ENCODE data around the gene VWDE. TPM values are rescaled to one million over a fixed set of nuclear protein-coding genes. Genes with fewer than 3 reads are reported as not detected.
"Not testable (repeated sequence)": the region's sequence is repeated elsewhere in the genome, so short reads cannot be mapped to it uniquely, and the experiment has no call there.

VWDE gene
- polyA plus RNA-seq, 1 donor from 2014 or later: 0.27 TPM

DNA sequence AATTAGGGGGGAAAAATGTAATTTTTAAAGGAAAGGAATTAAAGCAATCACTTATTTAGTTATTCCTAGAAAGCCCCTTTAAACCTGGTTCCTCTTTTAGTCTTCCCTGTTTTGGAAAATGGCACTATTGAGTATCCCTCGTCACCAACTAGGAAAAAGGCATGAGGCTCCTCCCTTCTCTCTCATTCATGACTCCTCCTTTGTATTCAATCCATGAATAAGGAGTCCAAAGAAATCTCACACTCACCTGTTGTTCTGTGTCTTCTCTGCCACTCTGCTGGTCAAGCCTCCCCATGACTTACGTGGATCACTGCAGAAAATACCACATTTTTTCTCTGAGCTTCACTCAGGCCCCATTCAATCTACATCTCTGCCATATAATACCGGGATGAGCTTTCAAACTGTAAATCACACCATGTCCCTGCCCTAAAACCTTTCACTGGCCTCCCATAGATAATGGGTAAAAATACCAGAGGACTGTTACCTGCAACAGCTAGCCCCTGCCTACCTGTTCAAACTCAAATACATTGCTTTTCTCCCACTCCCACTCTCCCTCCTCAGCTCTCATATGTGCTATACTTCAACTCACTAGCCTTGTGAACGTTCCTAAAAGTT is 5.5 kb upstream of the VWDE start:
- Histone ChIP-seq H3K9me3 (ENCODE audit: low read length) (no peaks in the 10 kb centered on the region), H4K20me1 (ENCODE audit: insufficient read depth) (no peaks in the 10 kb centered on the region), H2AFZ (ENCODE audit: low read depth, low read length) (no peak overlapping the region), H3F3A (ENCODE audit: insufficient read depth, low read length, poor library complexity, severe bottlenecking) (no peaks in the 10 kb centered on the region), H3K9ac (ENCODE audit: low read length) (no peak overlapping the region), H3K9me2 (ENCODE audit: insufficient read depth, low read length) (no peaks in the 10 kb centered on the region), H3K36me3 (ENCODE audit: insufficient read depth, low read length) (no peaks in the 10 kb centered on the region), H3K27me3 (ENCODE audit: insufficient read depth, low read depth, low read length) (peaks cover 6% of the 10 kb centered on the region), H3K79me2 (replicated peaks; ENCODE audit: insufficient read depth, low read length) (no peaks in the 10 kb centered on the region), H3K4me2 (ENCODE audit: low read length) (no peak overlapping the region), H3K27ac (ENCODE audit: low read length) (no peak overlapping the region), H3K4me3 (ENCODE audit: low read length) (no peak overlapping the region)
- TF ChIP-seq RAD21 (conservative IDR thresholded peaks at IDR 0.05) (no peak), POLR2AphosphoS5 (IDR thresholded peaks at IDR 0.05) (no peak), MXI1 (conservative IDR thresholded peaks at IDR 0.05; ENCODE audit: poor library complexity, severe bottlenecking) (no peak), EZH2 (IDR thresholded peaks at IDR 0.05; ENCODE audit: borderline replicate concordance, insufficient read depth, low read length, poor library complexity, severe bottlenecking) (no peak), TAF1 (IDR thresholded peaks at IDR 0.05; ENCODE audit: low read depth) (no peak), SMC3 (conservative IDR thresholded peaks at IDR 0.05; ENCODE audit: poor library complexity) (no peak), EP300 (conservative IDR thresholded peaks at IDR 0.05; ENCODE audit: poor library complexity, severe bottlenecking) (no peak)
- TF ChIP-seq, protein P1, sequence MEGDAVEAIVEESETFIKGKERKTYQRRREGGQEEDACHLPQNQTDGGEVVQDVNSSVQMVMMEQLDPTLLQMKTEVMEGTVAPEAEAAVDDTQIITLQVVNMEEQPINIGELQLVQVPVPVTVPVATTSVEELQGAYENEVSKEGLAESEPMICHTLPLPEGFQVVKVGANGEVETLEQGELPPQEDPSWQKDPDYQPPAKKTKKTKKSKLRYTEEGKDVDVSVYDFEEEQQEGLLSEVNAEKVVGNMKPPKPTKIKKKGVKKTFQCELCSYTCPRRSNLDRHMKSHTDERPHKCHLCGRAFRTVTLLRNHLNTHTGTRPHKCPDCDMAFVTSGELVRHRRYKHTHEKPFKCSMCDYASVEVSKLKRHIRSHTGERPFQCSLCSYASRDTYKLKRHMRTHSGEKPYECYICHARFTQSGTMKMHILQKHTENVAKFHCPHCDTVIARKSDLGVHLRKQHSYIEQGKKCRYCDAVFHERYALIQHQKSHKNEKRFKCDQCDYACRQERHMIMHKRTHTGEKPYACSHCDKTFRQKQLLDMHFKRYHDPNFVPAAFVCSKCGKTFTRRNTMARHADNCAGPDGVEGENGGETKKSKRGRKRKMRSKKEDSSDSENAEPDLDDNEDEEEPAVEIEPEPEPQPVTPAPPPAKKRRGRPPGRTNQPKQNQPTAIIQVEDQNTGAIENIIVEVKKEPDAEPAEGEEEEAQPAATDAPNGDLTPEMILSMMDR (IDR thresholded peaks at IDR 0.05; ENCODE audit: poor library complexity, severe bottlenecking): no peak
- TF ChIP-seq, protein P2, sequence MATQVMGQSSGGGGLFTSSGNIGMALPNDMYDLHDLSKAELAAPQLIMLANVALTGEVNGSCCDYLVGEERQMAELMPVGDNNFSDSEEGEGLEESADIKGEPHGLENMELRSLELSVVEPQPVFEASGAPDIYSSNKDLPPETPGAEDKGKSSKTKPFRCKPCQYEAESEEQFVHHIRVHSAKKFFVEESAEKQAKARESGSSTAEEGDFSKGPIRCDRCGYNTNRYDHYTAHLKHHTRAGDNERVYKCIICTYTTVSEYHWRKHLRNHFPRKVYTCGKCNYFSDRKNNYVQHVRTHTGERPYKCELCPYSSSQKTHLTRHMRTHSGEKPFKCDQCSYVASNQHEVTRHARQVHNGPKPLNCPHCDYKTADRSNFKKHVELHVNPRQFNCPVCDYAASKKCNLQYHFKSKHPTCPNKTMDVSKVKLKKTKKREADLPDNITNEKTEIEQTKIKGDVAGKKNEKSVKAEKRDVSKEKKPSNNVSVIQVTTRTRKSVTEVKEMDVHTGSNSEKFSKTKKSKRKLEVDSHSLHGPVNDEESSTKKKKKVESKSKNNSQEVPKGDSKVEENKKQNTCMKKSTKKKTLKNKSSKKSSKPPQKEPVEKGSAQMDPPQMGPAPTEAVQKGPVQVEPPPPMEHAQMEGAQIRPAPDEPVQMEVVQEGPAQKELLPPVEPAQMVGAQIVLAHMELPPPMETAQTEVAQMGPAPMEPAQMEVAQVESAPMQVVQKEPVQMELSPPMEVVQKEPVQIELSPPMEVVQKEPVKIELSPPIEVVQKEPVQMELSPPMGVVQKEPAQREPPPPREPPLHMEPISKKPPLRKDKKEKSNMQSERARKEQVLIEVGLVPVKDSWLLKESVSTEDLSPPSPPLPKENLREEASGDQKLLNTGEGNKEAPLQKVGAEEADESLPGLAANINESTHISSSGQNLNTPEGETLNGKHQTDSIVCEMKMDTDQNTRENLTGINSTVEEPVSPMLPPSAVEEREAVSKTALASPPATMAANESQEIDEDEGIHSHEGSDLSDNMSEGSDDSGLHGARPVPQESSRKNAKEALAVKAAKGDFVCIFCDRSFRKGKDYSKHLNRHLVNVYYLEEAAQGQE (IDR thresholded peaks at IDR 0.05; ENCODE audit: borderline replicate concordance): no peak

- not testable (repeated sequence) for H3K4me2 ChIP-seq (ENCODE audit: low read length); H3F3A ChIP-seq (ENCODE audit: insufficient read depth, low read length, poor library complexity, severe bottlenecking); H4K20me1 ChIP-seq (ENCODE audit: insufficient read depth); H3K4me3 ChIP-seq (ENCODE audit: low read length); H3K9ac ChIP-seq (ENCODE audit: low read length); H3K27ac ChIP-seq (ENCODE audit: low read length); H3K79me2 ChIP-seq (replicated peaks; ENCODE audit: insufficient read depth, low read length); H3K9me3 ChIP-seq (ENCODE audit: low read length); H3K9me2 ChIP-seq (ENCODE audit: insufficient read depth, low read length); H2AFZ ChIP-seq (ENCODE audit: low read depth, low read length); H3K36me3 ChIP-seq (ENCODE audit: insufficient read depth, low read length)
- peaks cover 21% of the 10 kb centered on the region for H3K27me3 ChIP-seq (ENCODE audit: insufficient read depth, low read depth, low read length)
These were observed 4.0 kb upstream of the VWDE start for GRCh38 chr7:12407652-12408051.

DNA sequence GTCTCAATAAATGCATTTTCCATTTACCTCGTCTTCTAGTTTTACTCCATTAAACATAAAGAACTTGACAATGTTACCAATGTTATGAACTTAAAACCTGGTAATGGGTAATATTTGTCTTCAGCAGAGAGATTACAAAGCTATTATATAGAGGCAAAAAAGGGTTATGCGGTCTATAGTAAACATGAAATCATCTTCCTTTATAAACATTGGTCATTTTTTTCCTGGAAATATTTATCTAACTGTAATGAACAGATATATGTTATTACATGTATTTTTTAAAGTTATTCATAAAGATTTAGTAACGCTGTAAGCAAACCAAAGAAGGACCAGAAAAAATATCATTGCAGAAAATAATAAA is 1.3 kb downstream of the VWDE start:
- no peaks in the 10 kb centered on the region for H3K9me3 ChIP-seq (ENCODE audit: low read length)
- H3F3A ChIP-seq (ENCODE audit: insufficient read depth, low read length, poor library complexity, severe bottlenecking): no peaks in the 10 kb centered on the region
- H3K27ac ChIP-seq (ENCODE audit: low read length): no peak overlapping the region
- H3K9me2 ChIP-seq (ENCODE audit: insufficient read depth, low read length): no peaks in the 10 kb centered on the region
- H3K4me2 ChIP-seq (ENCODE audit: low read length): no peak overlapping the region
- no peaks in the 10 kb centered on the region for H3K36me3 ChIP-seq (ENCODE audit: insufficient read depth, low read length)
- no peak overlapping the region for H3K9ac ChIP-seq (ENCODE audit: low read length)
- no peak overlapping the region for H3K4me3 ChIP-seq (ENCODE audit: low read length)
- peaks cover 38% of the 10 kb centered on the region for H3K27me3 ChIP-seq (ENCODE audit: insufficient read depth, low read depth, low read length)
- H3K79me2 ChIP-seq (replicated peaks; ENCODE audit: insufficient read depth, low read length): no peaks in the 10 kb centered on the region
- H2AFZ ChIP-seq (ENCODE audit: low read depth, low read length): no peak overlapping the region
- H4K20me1 ChIP-seq (ENCODE audit: insufficient read depth): no peaks in the 10 kb centered on the region
- TF ChIP-seq EZH2 (IDR thresholded peaks at IDR 0.05; ENCODE audit: borderline replicate concordance, insufficient read depth, low read length, poor library complexity, severe bottlenecking) (no peak), SMC3 (conservative IDR thresholded peaks at IDR 0.05; ENCODE audit: poor library complexity) (no peak), TAF1 (IDR thresholded peaks at IDR 0.05; ENCODE audit: low read depth) (no peak), POLR2AphosphoS5 (IDR thresholded peaks at IDR 0.05) (no peak), RAD21 (conservative IDR thresholded peaks at IDR 0.05) (no peak), MXI1 (conservative IDR thresholded peaks at IDR 0.05; ENCODE audit: poor library complexity, severe bottlenecking) (no peak), EP300 (conservative IDR thresholded peaks at IDR 0.05; ENCODE audit: poor library complexity, severe bottlenecking) (no peak)
- TF ChIP-seq, protein P2 (IDR thresholded peaks at IDR 0.05; ENCODE audit: borderline replicate concordance): no peak
- TF ChIP-seq, protein P1 (IDR thresholded peaks at IDR 0.05; ENCODE audit: poor library complexity, severe bottlenecking): no peak

Measured in neural cell (in vitro differentiated cells).